GM21786 (cell line): ENCODE measurements around the gene IL37.

Experiments used
- ATAC-seq: cut with Tn5 transposase; IDR thresholded peaks from one replicate; pipeline ENCODE4 v1.9.1; 2021; ENCODE audit not compliant: unreplicated experiment

The IL37 gene

GRCh38 chr2:112910865-112911264, at the start of gene IL37:
Gene IL37 (plus strand): TSS chr2:112911165. CDS start chr2:112913013, 1,848 bp downstream.
- no peak for ATAC-seq

GRCh38 chr2:112864072-112864471, 46.9 kb upstream of the IL37 start:
- no peak for ATAC-seq

- ATAC-seq = no peak
These were observed 44.7 kb upstream of the IL37 start for GRCh38 chr2:112866128-112866835.

- no peak for ATAC-seq
These were observed 43.0 kb upstream of the IL37 start for GRCh38 chr2:112867701-112868631.

GRCh38 chr2:112869258-112869842, 41.6 kb upstream of the IL37 start:
- ATAC-seq = no peak

GRCh38 chr2:112870841-112871835, 39.8 kb upstream of the IL37 start:
- ATAC-seq = no peak

GRCh38 chr2:112876257-112876970, 34.6 kb upstream of the IL37 start:
- no peak for ATAC-seq

GRCh38 chr2:112876971-112877361, 34.0 kb upstream of the IL37 start:
- ATAC-seq = no peak

- ATAC-seq = no peak
These were observed 33.5 kb upstream of the IL37 start for GRCh38 chr2:112877423-112877822.

GRCh38 chr2:112879491-112880041, 31.4 kb upstream of the IL37 start:
- ATAC-seq = no peak

- no peak for ATAC-seq
These were observed 30.9 kb upstream of the IL37 start for GRCh38 chr2:112880091-112880531.

- no peak for ATAC-seq
These were observed 30.3 kb upstream of the IL37 start for GRCh38 chr2:112880696-112881095.

GRCh38 chr2:112881217-112881985, 29.6 kb upstream of the IL37 start:
- peak; percentile 75 for ATAC-seq

GRCh38 chr2:112883669-112884068, 27.3 kb upstream of the IL37 start:
- no peak for ATAC-seq

- no peak for ATAC-seq
These were observed 26.0 kb upstream of the IL37 start for GRCh38 chr2:112884869-112885505.

- no peak for ATAC-seq
These were observed 25.5 kb upstream of the IL37 start for GRCh38 chr2:112885506-112885902.

GRCh38 chr2:112886291-112886690, 24.7 kb upstream of the IL37 start:
- no peak for ATAC-seq
